ENCODE results near the gene RHOA.

- TF ChIP-seq CTCF (IDR thresholded peaks at IDR 0.05) (no peak), POLR2A (IDR thresholded peaks at IDR 0.05) (no peak)
Measured at GRCh38 chr3:49460956-49461355, 49.2 kb upstream of the RHOA start.

All from tibial nerve (tissue), 3 donors.